OCI-LY7 (cell line): Measurements from ENCODE around the gene E4F1. TPM values are rescaled to one million over a fixed set of nuclear protein-coding genes. Genes with fewer than 3 reads are reported as not detected.
"Not testable (repeated sequence)": the region's sequence is repeated elsewhere in the genome, so short reads cannot be mapped to it uniquely, and the experiment has no call there.

Experiments
- BruUV-seq: library from RNA; stranded (reverse); fragments of 400-500 nt; replicated peaks from 2 replicates; lab custom pipeline; 2021; lab: Mats Ljungman, UMichigan
- CTCF ChIA-PET: fragments of 300-600 bp; sonication (Branson Sonifier 250); formaldehyde crosslinking; loops from one replicate; lab custom pipeline; 2022; ENCODE audit warnings: antibody characterized with exemption; ENCODE audit not compliant: unreplicated experiment; lab: Charles Lee
- POLR2A ChIA-PET: fragments of 300-600 bp; sonication (Branson Sonifier 250); formaldehyde crosslinking; loops from one replicate; lab custom pipeline; 2022; ENCODE audit warnings: antibody characterized with exemption; lab: Charles Lee
- DNase-seq: peaks from one replicate; pipeline ENCODE4 v3.0.0-alpha.2; 2015; ENCODE audit warnings: low spot score
- H2AFZ ChIP-seq: fragments of 200-600 bp; sonication (generic), shearing (Covaris generic); 2 replicates; pipeline ENCODE4 v1.6.1; 2014; ENCODE audit warnings: mild to moderate bottlenecking, antibody characterized with exemption, low read length, moderate library complexity
- H3K27ac ChIP-seq: fragments of 200-600 bp; sonication (generic); 2 replicates; pipeline ENCODE4 v1.5.1; 2014; ENCODE audit warnings: mixed run types, low read depth, mild to moderate bottlenecking, moderate library complexity, low read length, inconsistent platforms; ENCODE audit not compliant: poor library complexity, severe bottlenecking
- H3K36me3 ChIP-seq: fragments of 200-600 bp; sonication (generic); 2 replicates; pipeline ENCODE4 v1.6.1; 2014; ENCODE audit warnings: mild to moderate bottlenecking, antibody characterized with exemption, low read length, moderate library complexity, mixed read lengths; ENCODE audit not compliant: insufficient read depth
- H3K4me1 ChIP-seq: fragments of 200-600 bp; sonication (generic); 2 replicates; pipeline ENCODE4 v1.5.1; 2014; ENCODE audit warnings: mild to moderate bottlenecking, low read length; ENCODE audit not compliant: insufficient read depth, poor library complexity, severe bottlenecking
- H3K4me2 ChIP-seq: fragments of 200-600 bp; sonication (generic); 2 replicates; pipeline ENCODE4 v1.6.1; 2014; ENCODE audit warnings: mild to moderate bottlenecking, low read length
- H3K4me3 ChIP-seq: fragments of 200-600 bp; sonication (generic); 2 replicates; pipeline ENCODE4 v1.5.1; 2014; ENCODE audit warnings: mild to moderate bottlenecking, low read depth, low read length; ENCODE audit not compliant: poor library complexity, severe bottlenecking
- H3K79me2 ChIP-seq: fragments of 200-600 bp; sonication (generic); 2 replicates; pipeline ENCODE4 v1.6.1; 2016; ENCODE audit warnings: low read depth, mild to moderate bottlenecking, low read length, moderate library complexity, mixed read lengths; ENCODE audit not compliant: insufficient read depth
- H3K9me2 ChIP-seq: fragments of 200-600 bp; sonication (generic); 2 replicates; pipeline ENCODE4 v1.6.1; 2016; ENCODE audit warnings: mild to moderate bottlenecking, low read length, mixed read lengths; ENCODE audit not compliant: insufficient read depth
- H3K9me3 ChIP-seq: fragments of 200-600 bp; sonication (generic); 2 replicates; pipeline ENCODE4 v1.6.1; 2014; ENCODE audit warnings: mild to moderate bottlenecking, mixed run types, low read length, mixed read lengths
- H4K20me1 ChIP-seq: fragments of 200-600 bp; sonication (generic); 2 replicates; pipeline ENCODE4 v1.6.1; 2014; ENCODE audit warnings: mild to moderate bottlenecking, antibody characterized with exemption, low read length, moderate library complexity, mixed read lengths; ENCODE audit not compliant: insufficient read depth
- EZH2phosphoT487 ChIP-seq: fragments of 200-600 bp; sonication (generic); IDR thresholded peaks from 2 replicates; pipeline ENCODE4 v1.6.1; 2018; ENCODE audit warnings: low read depth, borderline replicate concordance, mild to moderate bottlenecking, mixed run types, antibody characterized with exemption, low read length, moderate library complexity, mixed read lengths
- intact Hi-C: fragments of 100-400 bp; cut with micrococcal nuclease; formaldehyde crosslinking; loops from one replicate; pipeline ENCODE4 v1.10.0; 2022; ENCODE audit not compliant: unreplicated experiment
- total RNA-seq, 2 experiments: library from RNA; depleted of rRNA in 1 of 2; stranded (reverse); fragments of >200 nt in 1 of 2; shearing (Covaris generic) in 1 of 2; gene quantifications; 2 replicates each; pipeline ENCODE4 v1.2.3, GENCODE V29; 2014 to 2022
- TF ChIP-seq, protein P1 (sequence below): fragments of 200-600 bp; sonication (generic); conservative IDR thresholded peaks from 2 replicates; pipeline ENCODE4 v1.5.1; 2014; ENCODE audit warnings: mild to moderate bottlenecking, antibody characterized with exemption, low read length, moderate library complexity, mixed read lengths

Gene E4F1
- total RNA-seq, 2 experiments from 2014 or later, result 42.3 to 59.6 TPM

DNA sequence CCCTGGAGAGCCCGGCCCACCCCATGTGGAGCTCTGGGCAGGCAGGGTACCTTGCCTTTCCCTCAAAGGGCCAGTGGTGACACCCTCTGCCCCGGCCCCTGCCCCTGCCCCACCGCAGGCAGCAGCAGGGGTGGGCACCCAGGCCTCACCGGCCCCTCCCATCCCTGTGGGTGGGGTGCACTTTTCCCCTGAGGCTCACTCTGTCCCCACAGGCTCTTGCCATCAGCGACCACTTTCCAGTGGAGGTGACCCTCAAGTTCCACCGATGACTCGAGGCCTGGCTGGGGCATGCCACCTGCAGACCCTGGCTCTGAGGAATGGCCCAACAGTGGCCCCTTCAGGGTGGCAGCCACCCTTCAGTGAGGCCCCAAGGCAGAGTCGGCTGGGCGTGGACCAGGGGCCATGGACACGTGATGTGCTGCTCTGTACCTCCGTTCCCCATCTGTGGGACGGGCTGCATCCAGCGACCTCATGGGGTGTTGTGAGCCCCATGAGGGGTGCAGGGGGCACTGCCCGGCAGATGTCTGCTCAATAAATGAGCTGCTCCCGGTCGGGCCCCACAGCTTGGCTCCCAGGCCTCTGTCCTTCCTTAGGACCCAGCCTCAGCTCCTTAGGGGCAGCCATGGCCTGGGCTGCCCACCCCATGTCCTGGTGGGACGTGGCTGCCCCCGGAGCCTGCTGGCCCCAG lies 14.9 kb downstream of the E4F1 start:
- H3K9me3 ChIP-seq, result no peaks in the 10 kb centered on the region
- H3K4me1 ChIP-seq, result no peaks in the 10 kb centered on the region
- ChIA-PET POLR2A (no interaction called here), CTCF (no interaction called here)
- H3K79me2 ChIP-seq, result no peaks in the 10 kb centered on the region
- TF ChIP-seq, protein P1, sequence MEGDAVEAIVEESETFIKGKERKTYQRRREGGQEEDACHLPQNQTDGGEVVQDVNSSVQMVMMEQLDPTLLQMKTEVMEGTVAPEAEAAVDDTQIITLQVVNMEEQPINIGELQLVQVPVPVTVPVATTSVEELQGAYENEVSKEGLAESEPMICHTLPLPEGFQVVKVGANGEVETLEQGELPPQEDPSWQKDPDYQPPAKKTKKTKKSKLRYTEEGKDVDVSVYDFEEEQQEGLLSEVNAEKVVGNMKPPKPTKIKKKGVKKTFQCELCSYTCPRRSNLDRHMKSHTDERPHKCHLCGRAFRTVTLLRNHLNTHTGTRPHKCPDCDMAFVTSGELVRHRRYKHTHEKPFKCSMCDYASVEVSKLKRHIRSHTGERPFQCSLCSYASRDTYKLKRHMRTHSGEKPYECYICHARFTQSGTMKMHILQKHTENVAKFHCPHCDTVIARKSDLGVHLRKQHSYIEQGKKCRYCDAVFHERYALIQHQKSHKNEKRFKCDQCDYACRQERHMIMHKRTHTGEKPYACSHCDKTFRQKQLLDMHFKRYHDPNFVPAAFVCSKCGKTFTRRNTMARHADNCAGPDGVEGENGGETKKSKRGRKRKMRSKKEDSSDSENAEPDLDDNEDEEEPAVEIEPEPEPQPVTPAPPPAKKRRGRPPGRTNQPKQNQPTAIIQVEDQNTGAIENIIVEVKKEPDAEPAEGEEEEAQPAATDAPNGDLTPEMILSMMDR, result no peak
- no peak for TF ChIP-seq EZH2phosphoT487
- no peaks in the 10 kb centered on the region for H3K9me2 ChIP-seq
- DNase-seq, result no peak
- H3K36me3 ChIP-seq, result peaks cover 83% of the 10 kb centered on the region
- H3K4me2 ChIP-seq, result no peak overlapping the region
- no peak overlapping the region for H3K27ac ChIP-seq
- H2AFZ ChIP-seq, result no peak overlapping the region
- no peaks in the 10 kb centered on the region for H4K20me1 ChIP-seq
- no TSS peak for BruUV-seq
- no peak overlapping the region for H3K4me3 ChIP-seq
- intact Hi-C loops, result no loop called here

DNA sequence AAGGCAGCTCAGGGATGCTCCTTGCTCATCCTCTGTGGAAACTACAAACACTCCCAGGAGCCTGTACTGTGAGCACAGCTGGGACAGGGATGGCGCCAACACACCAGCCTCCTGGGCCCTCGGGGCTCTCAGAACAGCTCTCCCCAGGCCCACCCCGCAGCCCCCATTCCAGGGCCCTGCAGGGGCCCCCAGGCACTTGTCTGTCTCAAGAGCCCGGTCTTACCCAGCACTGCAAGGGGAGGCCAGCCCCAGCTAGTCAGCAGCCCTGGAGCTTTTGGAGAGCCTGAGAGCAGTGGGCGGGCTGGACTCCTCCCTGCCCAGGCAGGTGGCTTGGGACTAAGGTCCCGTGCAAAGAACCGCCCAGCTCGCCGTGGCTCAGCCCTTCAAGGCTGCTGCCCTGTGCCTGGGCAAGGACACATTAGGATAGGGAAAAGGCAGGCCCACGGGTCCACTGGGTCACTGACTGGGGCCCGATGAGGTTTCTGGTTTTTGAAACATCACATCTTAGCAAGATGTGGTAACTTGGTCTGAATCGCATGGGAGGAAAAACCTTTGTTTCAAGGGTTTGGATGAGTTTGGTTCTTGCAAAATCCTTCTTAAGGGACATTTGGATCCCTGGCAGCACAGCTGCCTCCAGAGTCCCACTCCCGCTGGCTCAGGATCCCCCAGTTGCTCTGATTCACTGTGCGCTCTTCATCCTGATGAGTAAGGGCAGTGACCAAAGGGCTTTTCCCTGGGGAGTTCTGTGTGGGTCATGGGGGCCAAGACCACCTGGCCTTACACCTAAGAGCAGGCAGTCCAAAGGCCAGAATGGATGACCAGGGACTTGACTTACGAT lies 15.7 kb downstream of the E4F1 start:
- no peak for TF ChIP-seq EZH2phosphoT487
- TF ChIP-seq, protein P1, result no peak
- no peak overlapping the region for H2AFZ ChIP-seq
- no peak overlapping the region for H3K4me2 ChIP-seq
- BruUV-seq, result no TSS peak
- ChIA-PET POLR2A (no interaction called here), CTCF (no interaction called here)
- intact Hi-C loops, result no loop called here
- H3K36me3 ChIP-seq, result peaks cover 83% of the 10 kb centered on the region
- DNase-seq, result no peak
- no peaks in the 10 kb centered on the region for H3K9me3 ChIP-seq
- no peaks in the 10 kb centered on the region for H3K4me1 ChIP-seq
- no peaks in the 10 kb centered on the region for H4K20me1 ChIP-seq
- no peak overlapping the region for H3K4me3 ChIP-seq
- H3K9me2 ChIP-seq, result no peaks in the 10 kb centered on the region
- H3K79me2 ChIP-seq, result no peaks in the 10 kb centered on the region
- H3K27ac ChIP-seq, result no peak overlapping the region

DNA sequence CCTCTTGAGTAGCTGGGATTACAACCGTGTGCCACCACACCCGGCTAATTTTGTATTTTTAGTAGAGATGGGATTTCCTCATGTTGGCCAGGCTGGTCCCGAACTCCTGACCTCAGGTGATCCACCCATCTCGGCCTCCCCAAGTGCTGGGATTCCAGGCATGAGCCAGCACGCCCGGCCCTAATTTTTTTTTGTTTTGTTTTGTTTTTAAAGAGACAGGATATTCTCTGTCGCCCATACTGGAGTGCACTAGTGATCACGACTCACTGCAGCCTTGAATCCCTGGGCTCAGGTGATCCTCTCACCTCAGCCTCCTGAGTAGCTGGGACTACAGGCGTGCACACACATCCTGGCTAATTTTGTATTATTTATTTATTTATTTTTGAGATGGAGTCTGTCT lies 16.9 kb downstream of the E4F1 start:
- CTCF ChIA-PET, H4K20me1 ChIP-seq, BruUV-seq, H3K4me3 ChIP-seq, H3K27ac ChIP-seq, intact Hi-C loops, H3K79me2 ChIP-seq, DNase-seq, H2AFZ ChIP-seq, H3K4me2 ChIP-seq, H3K9me2 ChIP-seq, H3K4me1 ChIP-seq, H3K9me3 ChIP-seq: not testable (repeated sequence)
- peaks cover 84% of the 10 kb centered on the region for H3K36me3 ChIP-seq
- POLR2A ChIA-PET, result interaction anchor here (1.3 kb wide), 1 partner anchor 11 kb away, joined by 3 read pairs; the partner anchor contains the start of gene ECI1
